Smooth muscle cell of bladder (primary cell): ENCODE data around the gene KRTAP4-5. TPM values are rescaled to one million over a fixed set of nuclear protein-coding genes. Genes with fewer than 3 reads are reported as not detected.

Source experiments
- total RNA-seq: library from RNA; depleted of rRNA; stranded (reverse); fragments of >200 nt; gene quantifications from 2 replicates; pipeline ENCODE4 v1.2.3, GENCODE V29; 2014

Gene KRTAP4-5
- not detected in 2 replicates for total RNA-seq

DNA sequence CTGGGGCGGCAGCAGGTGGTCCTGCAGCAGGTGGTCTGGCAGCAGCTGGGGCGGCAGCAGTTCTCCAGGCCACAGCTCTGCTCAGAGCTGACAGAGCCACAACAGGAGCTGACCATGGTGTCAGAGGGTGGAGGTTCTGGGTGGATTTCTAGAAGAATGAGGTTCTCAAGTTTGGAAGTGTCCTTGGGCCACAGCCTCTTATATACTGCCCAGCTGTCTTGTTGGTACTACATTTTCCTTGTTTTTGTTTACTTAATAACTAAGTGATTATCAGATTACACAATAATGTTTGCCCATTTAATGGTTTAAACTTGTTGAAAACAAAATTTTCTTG is at the start of gene KRTAP4-5:
KRTAP4-5 (minus strand) TSS at position 174 of the 334 bp plus-strand sequence; CDS start at position 116, 58 bp downstream.

DNA sequence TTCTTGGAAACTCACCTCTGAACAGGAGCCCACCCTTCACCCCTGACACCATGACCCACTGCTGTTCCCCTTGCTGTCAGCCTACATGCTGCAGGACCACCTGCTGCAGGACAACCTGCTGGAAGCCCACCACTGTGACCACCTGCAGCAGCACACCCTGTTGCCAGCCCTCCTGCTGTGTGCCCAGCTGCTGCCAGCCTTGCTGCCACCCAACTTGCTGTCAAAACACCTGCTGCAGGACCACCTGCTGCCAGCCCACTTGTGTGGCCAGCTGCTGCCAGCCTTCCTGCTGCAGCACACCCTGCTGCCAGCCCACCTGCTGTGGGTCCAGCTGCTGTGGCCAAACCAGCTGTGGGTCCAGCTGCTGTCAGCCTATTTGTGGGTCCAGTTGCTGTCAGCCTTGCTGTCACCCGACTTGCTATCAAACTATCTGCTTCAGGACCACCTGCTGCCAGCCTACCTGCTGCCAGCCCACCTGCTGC is 40.3 kb upstream of the KRTAP4-5 start, which contains the start of gene KRTAP9-1:
KRTAP9-1 (plus strand) TSS at position 51 of the 482 bp plus-strand sequence; CDS start at position 51, 0 bp downstream.

GRCh38 chr17:41184480-41184961 is 34.9 kb upstream of the KRTAP4-5 start, which contains the start of gene KRTAP4-1:
Gene KRTAP4-1 (minus strand): TSS chr17:41184911. CDS start chr17:41184854, 57 bp downstream.

DNA sequence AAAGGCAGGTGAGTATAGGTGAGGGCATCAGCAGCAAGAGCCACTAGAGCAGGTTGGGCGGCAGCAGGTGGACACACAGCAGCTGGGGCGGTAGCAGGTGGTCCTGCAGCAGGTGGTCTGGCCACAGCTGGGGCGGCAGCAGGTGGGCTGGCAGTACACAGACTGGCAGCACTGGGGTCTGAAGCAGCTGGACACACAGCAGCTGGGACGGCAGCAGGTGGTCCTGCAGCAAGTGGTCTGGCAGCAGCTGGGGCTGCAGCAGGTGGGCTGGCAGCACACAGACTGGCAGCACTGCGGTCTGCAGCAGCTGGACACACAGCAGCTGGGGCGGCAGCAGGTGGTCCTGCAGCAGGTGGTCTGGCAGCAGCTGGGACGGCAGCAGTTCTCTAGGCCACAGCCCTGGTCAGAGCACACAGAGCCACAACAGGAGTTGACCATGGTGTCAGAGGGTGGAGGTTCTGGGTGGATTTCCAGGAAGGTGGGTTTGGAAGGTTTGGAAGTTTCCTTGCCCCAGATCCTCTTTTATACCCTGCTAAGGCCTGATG is 28.2 kb upstream of the KRTAP4-5 start, which contains the start of gene KRTAP4-2:
KRTAP4-2 (minus strand) TSS at position 495 of the 545 bp plus-strand sequence; CDS start at position 438, 57 bp downstream.

DNA sequence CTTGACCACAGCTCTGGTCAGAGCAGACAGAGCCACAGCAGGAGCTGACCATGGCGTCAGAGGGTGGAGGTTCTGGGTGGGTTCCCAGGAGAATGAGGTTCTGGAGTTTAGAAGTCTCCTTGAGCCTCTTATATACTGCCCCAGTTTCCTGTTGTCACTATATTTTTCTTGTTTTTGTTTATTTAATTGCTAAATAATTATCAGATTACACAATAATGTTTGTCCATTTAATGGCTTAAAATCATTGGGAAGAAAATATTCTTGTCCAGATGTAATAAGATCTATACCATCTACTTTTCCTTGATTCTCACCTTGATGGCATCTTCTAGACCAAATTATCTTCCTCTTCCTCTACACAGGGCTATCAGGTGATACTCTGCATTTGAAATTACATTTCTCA is 18.5 kb upstream of the KRTAP4-5 start, which contains the start of gene KRTAP4-3:
KRTAP4-3 (minus strand) TSS at position 101 of the 400 bp plus-strand sequence; CDS start at position 52, 49 bp downstream.

GRCh38 chr17:41160648-41161047 is 11.0 kb upstream of the KRTAP4-5 start, which contains the start of gene KRTAP4-4:
Gene KRTAP4-4 (minus strand): TSS chr17:41160748. CDS start chr17:41160691, 57 bp downstream.

GRCh38 chr17:41140360-41141131 is 9.1 kb downstream of the KRTAP4-5 start, which contains the start of gene KRTAP4-6:
Gene KRTAP4-6 (minus strand): TSS chr17:41140544. CDS start chr17:41140487, 57 bp downstream.

GRCh38 chr17:41123991-41124371 is 25.6 kb downstream of the KRTAP4-5 start, which contains the start of gene KRTAP4-12:
Gene KRTAP4-12 (minus strand): TSS chr17:41124182. CDS start chr17:41124122, 60 bp downstream.

DNA sequence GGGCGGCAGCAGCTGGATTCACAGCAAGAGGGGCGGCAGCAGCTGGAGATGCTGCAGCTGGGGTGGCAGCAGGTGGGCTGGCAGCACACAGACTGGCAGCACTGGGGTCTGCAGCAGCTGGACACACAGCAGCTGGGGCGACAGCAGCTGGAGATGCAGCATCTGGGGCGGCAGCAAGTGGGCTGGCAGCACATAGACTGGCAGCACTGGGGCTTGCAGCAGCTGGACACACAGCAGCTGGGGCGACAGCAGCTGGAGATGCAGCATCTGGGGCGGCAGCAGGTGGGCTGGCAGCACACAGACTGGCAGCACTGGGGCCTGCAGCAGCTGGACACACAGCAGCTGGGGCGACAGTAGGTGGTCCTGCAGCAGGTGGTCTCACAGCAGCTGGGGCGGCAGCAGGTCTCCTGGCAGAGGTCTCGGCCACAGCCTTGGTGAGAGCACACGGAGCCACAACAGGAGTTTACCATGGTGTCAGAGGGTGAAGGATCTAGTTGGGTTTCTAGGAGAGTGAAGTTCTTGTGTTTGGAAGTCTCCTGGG is 31.7 kb downstream of the KRTAP4-5 start, which contains the start of gene KRTAP4-11:
KRTAP4-11 (minus strand) TSS at position 528 of the 541 bp plus-strand sequence; CDS start at position 470, 58 bp downstream.

GRCh38 chr17:41105347-41105746 is 44.3 kb downstream of the KRTAP4-5 start, which contains the start of gene KRTAP4-9:
Gene KRTAP4-9 (plus strand): TSS chr17:41105389. CDS start chr17:41105389, 0 bp downstream.

GRCh38 chr17:41101586-41102259 is 47.9 kb downstream of the KRTAP4-5 start, which contains the start of gene KRTAP4-16:
Gene KRTAP4-16 (minus strand): TSS chr17:41102209. CDS start chr17:41102209, 0 bp downstream.

Other genes with a start within 250 kb of the KRTAP4-5 start
- gene KRT23, start 212.2 kb downstream of the KRTAP4-5 start, total RNA-seq, result under 0.01 and 0.46 TPM in 2 replicates
- gene KRT39, start 182.9 kb downstream of the KRTAP4-5 start, total RNA-seq, result not detected in 2 replicates
- not detected in 2 replicates for gene KRT40, start 165.5 kb downstream of the KRTAP4-5 start, total RNA-seq
- not detected in 2 replicates for gene KRTAP3-3, start 155.7 kb downstream of the KRTAP4-5 start, total RNA-seq
- gene KRTAP3-2, start 149.9 kb downstream of the KRTAP4-5 start, total RNA-seq, result not detected in 2 replicates
- gene KRTAP3-1, start 140.7 kb downstream of the KRTAP4-5 start, total RNA-seq, result not detected in 2 replicates
- 0.57 and 0.83 TPM in 2 replicates for gene KRTAP1-5, start 122.6 kb downstream of the KRTAP4-5 start, total RNA-seq
- gene KRTAP1-4, start 119.6 kb downstream of the KRTAP4-5 start, total RNA-seq, result not detected in 2 replicates
- not detected in 2 replicates for gene KRTAP1-3, start 115.0 kb downstream of the KRTAP4-5 start, total RNA-seq
- gene KRTAP1-1, start 108.4 kb downstream of the KRTAP4-5 start, total RNA-seq, result not detected in 2 replicates
- not detected in 2 replicates for gene KRTAP2-1, start 102.5 kb downstream of the KRTAP4-5 start, total RNA-seq
- gene KRTAP2-2, start 94.6 kb downstream of the KRTAP4-5 start, total RNA-seq, result not detected in 2 replicates
- gene KRTAP2-3, start 89.7 kb downstream of the KRTAP4-5 start, total RNA-seq, result not detected in 2 replicates
- gene KRTAP2-4, start 83.9 kb downstream of the KRTAP4-5 start, total RNA-seq, result not detected in 2 replicates
- not detected in 2 replicates for gene KRTAP4-7, start 65.7 kb downstream of the KRTAP4-5 start, total RNA-seq
- not detected in 2 replicates for gene KRTAP4-8, start 51.7 kb downstream of the KRTAP4-5 start, total RNA-seq
- gene KRTAP4-16, start 47.6 kb downstream of the KRTAP4-5 start, total RNA-seq, result not detected in 2 replicates
- not detected in 2 replicates for gene KRTAP4-9, start 44.4 kb downstream of the KRTAP4-5 start, total RNA-seq
- gene KRTAP4-11, start 31.5 kb downstream of the KRTAP4-5 start, total RNA-seq, result not detected in 2 replicates
- not detected in 2 replicates for gene KRTAP4-12, start 25.6 kb downstream of the KRTAP4-5 start, total RNA-seq
- not detected in 2 replicates for gene KRTAP4-6, start 9.3 kb downstream of the KRTAP4-5 start, total RNA-seq
- gene KRTAP4-4, start 10.9 kb upstream of the KRTAP4-5 start, total RNA-seq, result not detected in 2 replicates
- not detected in 2 replicates for gene KRTAP4-3, start 18.4 kb upstream of the KRTAP4-5 start, total RNA-seq
- not detected in 2 replicates for gene KRTAP4-2, start 28.4 kb upstream of the KRTAP4-5 start, total RNA-seq
- not detected in 2 replicates for gene KRTAP4-1, start 35.1 kb upstream of the KRTAP4-5 start, total RNA-seq
- not detected in 2 replicates for gene KRTAP9-1, start 40.1 kb upstream of the KRTAP4-5 start, total RNA-seq
- gene KRTAP9-2, start 76.8 kb upstream of the KRTAP4-5 start, total RNA-seq, result not detected in 2 replicates
- not detected in 2 replicates for gene KRTAP9-3, start 82.6 kb upstream of the KRTAP4-5 start, total RNA-seq
- gene KRTAP9-8, start 88.2 kb upstream of the KRTAP4-5 start, total RNA-seq, result not detected in 2 replicates
- not detected in 2 replicates for gene KRTAP9-4, start 99.9 kb upstream of the KRTAP4-5 start, total RNA-seq
- not detected in 2 replicates for gene KRTAP9-9, start 105.6 kb upstream of the KRTAP4-5 start, total RNA-seq
- not detected in 2 replicates for gene KRTAP9-6, start 115.6 kb upstream of the KRTAP4-5 start, total RNA-seq
- not detected in 2 replicates for gene KRTAP9-7, start 125.9 kb upstream of the KRTAP4-5 start, total RNA-seq
- not detected in 2 replicates for gene KRTAP29-1, start 153.0 kb upstream of the KRTAP4-5 start, total RNA-seq
- gene KRTAP16-1, start 159.5 kb upstream of the KRTAP4-5 start, total RNA-seq, result not detected in 2 replicates
- not detected in 2 replicates for gene KRTAP17-1, start 165.9 kb upstream of the KRTAP4-5 start, total RNA-seq
- gene KRT33A, start 201.0 kb upstream of the KRTAP4-5 start, total RNA-seq, result not detected in 2 replicates
- gene KRT33B, start 220.0 kb upstream of the KRTAP4-5 start, total RNA-seq, result 0.14 and 0.18 TPM in 2 replicates
- gene KRT34, start 232.5 kb upstream of the KRTAP4-5 start, total RNA-seq, result 1.00 and 1.3 TPM in 2 replicates
- gene KRT31, start 247.8 kb upstream of the KRTAP4-5 start, total RNA-seq, result not detected in 2 replicates